ENCODE results near the gene HSD17B3. TPM values are rescaled to one million over a fixed set of nuclear protein-coding genes. Genes with fewer than 3 reads are reported as not detected.
"Not testable (repeated sequence)": the region's sequence is repeated elsewhere in the genome, so short reads cannot be mapped to it uniquely, and the experiment has no call there.

The HSD17B3 gene
- total and polyA plus RNA-seq, 9 donors = 0.24 to 1.6 (median 0.49) TPM; not detected in 1

- 100% methylated on average over 1 of the region's 7 CpGs for WGBS (ENCODE audit: insufficient coverage)
- H3K4me3 ChIP-seq (ENCODE audit: low read length) = no peak overlapping the region
- H3K9me3 ChIP-seq (replicated peaks; ENCODE audit: control insufficient read depth, low read depth, low read length) = peaks cover 10% of the 10 kb centered on the region
- no peaks in the 10 kb centered on the region for H3K36me3 ChIP-seq (ENCODE audit: control insufficient read depth, insufficient read depth, low read length)
- no peaks in the 10 kb centered on the region for H3K4me1 ChIP-seq (ENCODE audit: control insufficient read depth, insufficient read depth, low read length)
- H3K27me3 ChIP-seq (ENCODE audit: control insufficient read depth, insufficient read depth, low read length) = no peaks in the 10 kb centered on the region
- no peak overlapping the region for H3K27ac ChIP-seq (ENCODE audit: low read length)
- DNase-seq = no peak
These were observed 7.9 kb upstream of the HSD17B3 start for GRCh38 chr9:96309850-96310249.

GRCh38 chr9:96306958-96307357 lies 5.0 kb upstream of the HSD17B3 start:
- 96% methylated on average over 4 of the region's 6 CpGs for WGBS (ENCODE audit: insufficient coverage)
- H3K36me3 ChIP-seq (ENCODE audit: control insufficient read depth, insufficient read depth, low read length); H3K27ac ChIP-seq (ENCODE audit: low read length): not testable (repeated sequence)

GRCh38 chr9:96305171-96305570 lies 3.2 kb upstream of the HSD17B3 start:
- Histone ChIP-seq H3K4me3 (ENCODE audit: low read length) (no peak overlapping the region), H3K36me3 (ENCODE audit: control insufficient read depth, insufficient read depth, low read length) (no peaks in the 10 kb centered on the region), H3K9me3 (replicated peaks; ENCODE audit: control insufficient read depth, low read depth, low read length) (no peaks in the 10 kb centered on the region), H3K27ac (ENCODE audit: low read length) (no peak overlapping the region), H3K4me1 (ENCODE audit: control insufficient read depth, insufficient read depth, low read length) (no peaks in the 10 kb centered on the region), H3K27me3 (ENCODE audit: control insufficient read depth, insufficient read depth, low read length) (no peaks in the 10 kb centered on the region)
- no peak for DNase-seq
- WGBS (ENCODE audit: insufficient coverage) = 34% methylated on average over 2 of the region's 4 CpGs

More at GRCh38 chr9:96306958-96307357, 5.0 kb upstream of the HSD17B3 start:
- not testable (repeated sequence) for H3K4me1 ChIP-seq (ENCODE audit: control insufficient read depth, insufficient read depth, low read length); H3K27me3 ChIP-seq (ENCODE audit: control insufficient read depth, insufficient read depth, low read length); H3K9me3 ChIP-seq (replicated peaks; ENCODE audit: control insufficient read depth, low read depth, low read length); DNase-seq; H3K4me3 ChIP-seq (ENCODE audit: low read length)

GRCh38 chr9:96304230-96304629 lies 2.3 kb upstream of the HSD17B3 start:
- Histone ChIP-seq H3K27me3 (ENCODE audit: control insufficient read depth, insufficient read depth, low read length) (no peaks in the 10 kb centered on the region), H3K4me3 (ENCODE audit: low read length) (no peak overlapping the region), H3K36me3 (ENCODE audit: control insufficient read depth, insufficient read depth, low read length) (no peaks in the 10 kb centered on the region), H3K4me1 (ENCODE audit: control insufficient read depth, insufficient read depth, low read length) (no peaks in the 10 kb centered on the region), H3K9me3 (replicated peaks; ENCODE audit: control insufficient read depth, low read depth, low read length) (no peaks in the 10 kb centered on the region), H3K27ac (ENCODE audit: low read length) (no peak overlapping the region)
- no peak for DNase-seq

- Histone ChIP-seq H3K27me3 (ENCODE audit: control insufficient read depth, insufficient read depth, low read length) (no peaks in the 10 kb centered on the region), H3K36me3 (ENCODE audit: control insufficient read depth, insufficient read depth, low read length) (no peaks in the 10 kb centered on the region), H3K4me3 (ENCODE audit: low read length) (no peak overlapping the region), H3K4me1 (ENCODE audit: control insufficient read depth, insufficient read depth, low read length) (no peaks in the 10 kb centered on the region), H3K27ac (ENCODE audit: low read length) (no peak overlapping the region), H3K9me3 (replicated peaks; ENCODE audit: control insufficient read depth, low read depth, low read length) (no peaks in the 10 kb centered on the region)
- DNase-seq = no peak
- WGBS (ENCODE audit: insufficient coverage) = no CpG with 5 or more reads among the region's 4 CpGs
These were observed 2.2 kb downstream of the HSD17B3 start for GRCh38 chr9:96299823-96300222.

- 94% methylated on average over 2 of the region's 3 CpGs for WGBS (ENCODE audit: insufficient coverage)
- Histone ChIP-seq H3K27me3 (ENCODE audit: control insufficient read depth, insufficient read depth, low read length) (no peaks in the 10 kb centered on the region), H3K27ac (ENCODE audit: low read length) (no peak overlapping the region), H3K36me3 (ENCODE audit: control insufficient read depth, insufficient read depth, low read length) (no peaks in the 10 kb centered on the region), H3K4me3 (ENCODE audit: low read length) (no peak overlapping the region), H3K4me1 (ENCODE audit: control insufficient read depth, insufficient read depth, low read length) (no peaks in the 10 kb centered on the region), H3K9me3 (replicated peaks; ENCODE audit: control insufficient read depth, low read depth, low read length) (no peaks in the 10 kb centered on the region)
- DNase-seq = no peak
These were observed 7.8 kb downstream of the HSD17B3 start for GRCh38 chr9:96294159-96294545.

- Histone ChIP-seq H3K9me3 (replicated peaks; ENCODE audit: control insufficient read depth, low read depth, low read length) (no peaks in the 10 kb centered on the region), H3K4me3 (ENCODE audit: low read length) (no peak overlapping the region), H3K27ac (ENCODE audit: low read length) (no peak overlapping the region), H3K27me3 (ENCODE audit: control insufficient read depth, insufficient read depth, low read length) (no peaks in the 10 kb centered on the region), H3K36me3 (ENCODE audit: control insufficient read depth, insufficient read depth, low read length) (no peaks in the 10 kb centered on the region), H3K4me1 (ENCODE audit: control insufficient read depth, insufficient read depth, low read length) (no peaks in the 10 kb centered on the region)
- WGBS (ENCODE audit: insufficient coverage) = no CpG with 5 or more reads among the region's 3 CpGs
- peak; percentile 5 for DNase-seq
These were observed 8.3 kb downstream of the HSD17B3 start for GRCh38 chr9:96293498-96294158.

- DNase-seq = no peak
- Histone ChIP-seq H3K9me3 (replicated peaks; ENCODE audit: control insufficient read depth, low read depth, low read length) (peaks cover 2% of the 10 kb centered on the region), H3K27ac (ENCODE audit: low read length) (no peak overlapping the region), H3K4me3 (ENCODE audit: low read length) (no peak overlapping the region), H3K36me3 (ENCODE audit: control insufficient read depth, insufficient read depth, low read length) (no peaks in the 10 kb centered on the region), H3K27me3 (ENCODE audit: control insufficient read depth, insufficient read depth, low read length) (no peaks in the 10 kb centered on the region), H3K4me1 (ENCODE audit: control insufficient read depth, insufficient read depth, low read length) (no peaks in the 10 kb centered on the region)
- WGBS (ENCODE audit: insufficient coverage) = no CpG with 5 or more reads among the region's 2 CpGs
These were observed 12.6 kb downstream of the HSD17B3 start for GRCh38 chr9:96289392-96289791.

- Histone ChIP-seq H3K4me3 (ENCODE audit: low read length) (no peak overlapping the region), H3K9me3 (replicated peaks; ENCODE audit: control insufficient read depth, low read depth, low read length) (peaks cover 5% of the 10 kb centered on the region), H3K27ac (ENCODE audit: low read length) (no peak overlapping the region), H3K27me3 (ENCODE audit: control insufficient read depth, insufficient read depth, low read length) (no peaks in the 10 kb centered on the region), H3K36me3 (ENCODE audit: control insufficient read depth, insufficient read depth, low read length) (no peaks in the 10 kb centered on the region), H3K4me1 (ENCODE audit: control insufficient read depth, insufficient read depth, low read length) (no peaks in the 10 kb centered on the region)
- no peak for DNase-seq
- 80% methylated on average over 1 of the region's 6 CpGs for WGBS (ENCODE audit: insufficient coverage)
These were observed 20.3 kb downstream of the HSD17B3 start for GRCh38 chr9:96281641-96282040.

- H3K4me3 ChIP-seq (ENCODE audit: low read length) = no peak overlapping the region
- no peak overlapping the region for H3K27ac ChIP-seq (ENCODE audit: low read length)
- H3K9me3 ChIP-seq (replicated peaks; ENCODE audit: control insufficient read depth, low read depth, low read length) = peaks cover 11% of the 10 kb centered on the region
- no peaks in the 10 kb centered on the region for H3K27me3 ChIP-seq (ENCODE audit: control insufficient read depth, insufficient read depth, low read length)
- no peaks in the 10 kb centered on the region for H3K36me3 ChIP-seq (ENCODE audit: control insufficient read depth, insufficient read depth, low read length)
- no peak for DNase-seq
- H3K4me1 ChIP-seq (ENCODE audit: control insufficient read depth, insufficient read depth, low read length) = no peaks in the 10 kb centered on the region
- 95% methylated on average over 5 of the region's 8 CpGs for WGBS (ENCODE audit: insufficient coverage)
These were observed 22.0 kb downstream of the HSD17B3 start for GRCh38 chr9:96279932-96280331.

- H3K4me1 ChIP-seq (ENCODE audit: control insufficient read depth, insufficient read depth, low read length) = no peaks in the 10 kb centered on the region
- H3K4me3 ChIP-seq (ENCODE audit: low read length) = no peak overlapping the region
- no peaks in the 10 kb centered on the region for H3K36me3 ChIP-seq (ENCODE audit: control insufficient read depth, insufficient read depth, low read length)
- no peak for DNase-seq
- WGBS (ENCODE audit: insufficient coverage) = no CpG with 5 or more reads among the region's 2 CpGs
- no peaks in the 10 kb centered on the region for H3K27me3 ChIP-seq (ENCODE audit: control insufficient read depth, insufficient read depth, low read length)
- H3K27ac ChIP-seq (ENCODE audit: low read length) = no peak overlapping the region
- H3K9me3 ChIP-seq (replicated peaks; ENCODE audit: control insufficient read depth, low read depth, low read length) = peaks cover 15% of the 10 kb centered on the region
These were observed 27.0 kb downstream of the HSD17B3 start for GRCh38 chr9:96274939-96275338.
